Spleen (tissue), 11 donors: ENCODE data around the gene FREY1. TPM values are rescaled to one million over a fixed set of nuclear protein-coding genes. Genes with fewer than 3 reads are reported as not detected.
A peak's percentile ranks its signal among the peaks of the same experiment; 100 is the strongest.

Experiments
- DNase-seq: peaks from one replicate; pipeline ENCODE4 v3.0.0-alpha.2; 2020
- H3K27ac ChIP-seq, 8 donors: fragments of 200-600 bp; sonication (generic) in 7 of 8; 1 replicate in 4 of 8; 2 replicates in 4 of 8; pipeline versions ENCODE4 v1.5.0 to v1.8.0; 2016 to 2021; ENCODE audit warnings: inconsistent platforms in 4 of 8, mild to moderate bottlenecking in 4 of 8, moderate library complexity in 1 of 8
- H3K27me3 ChIP-seq, 7 donors: fragments of 200-600 bp; sonication (generic) in 6 of 7; replicated peaks in 1 of 7; 1 replicate in 4 of 7; 2 replicates in 3 of 7; pipeline versions ENCODE4 v1.5.0 to v1.8.0; 2016 to 2021; ENCODE audit warnings: inconsistent platforms in 3 of 7, mild to moderate bottlenecking in 1 of 7
- H3K36me3 ChIP-seq, 6 donors: fragments of 200-600 bp; sonication (generic) in 5 of 6; 1 replicate in 4 of 6; 2 replicates in 2 of 6; pipeline versions ENCODE4 v1.5.0 to v1.8.0; 2016 to 2021; ENCODE audit warnings: inconsistent platforms in 2 of 6
- H3K4me1 ChIP-seq, 6 donors: fragments of 200-600 bp; sonication (generic) in 5 of 6; 1 replicate in 3 of 6; 2 replicates in 3 of 6; pipeline versions ENCODE4 v1.5.0 to v1.8.0; 2016 to 2021; ENCODE audit warnings: inconsistent platforms in 3 of 6
- H3K4me3 ChIP-seq, 8 donors: fragments of 200-600 bp; sonication (generic) in 7 of 8; 1 replicate in 4 of 8; 2 replicates in 4 of 8; pipeline versions ENCODE4 v1.5.0 to v1.8.0; 2016 to 2021; ENCODE audit warnings: inconsistent platforms in 4 of 8, mild to moderate bottlenecking in 4 of 8, moderate library complexity in 2 of 8
- H3K9me3 ChIP-seq, 8 donors: fragments of 200-600 bp; sonication (generic) in 7 of 8; 1 replicate in 4 of 8; 2 replicates in 4 of 8; pipeline versions ENCODE4 v1.5.0 to v1.8.0; 2016 to 2021; ENCODE audit warnings: inconsistent platforms in 4 of 8
- CTCF ChIP-seq, 11 experiments: fragments of 200-600 bp in 7 of 11; fragments of 450-650 bp in 4 of 11; sonication (generic) in 4 of 11; IDR thresholded peaks in 8 of 11; conservative IDR thresholded peaks in 3 of 11; 1 replicate in 7 of 11; 2 replicates in 4 of 11; pipeline versions ENCODE4 v1.4.0 to v1.8.0; 2016 to 2021; ENCODE audit warnings: antibody characterized with exemption in 11 of 11, inconsistent platforms in 4 of 11, mild to moderate bottlenecking in 1 of 11
- POLR2A ChIP-seq, 3 donors: fragments of 450-650 bp; IDR thresholded peaks; one replicate each; pipeline ENCODE4 v1.5.1; 2017; ENCODE audit warnings: antibody characterized with exemption in 3 of 3, mild to moderate bottlenecking in 1 of 3
- POLR2AphosphoS5 ChIP-seq, 3 donors: sonication (generic); formaldehyde crosslinking; IDR thresholded peaks; one replicate each; pipeline ENCODE4 v1.5.1; 2017; ENCODE audit warnings: antibody characterized with exemption in 3 of 3
- WGBS, 5 donors: extraction: QIAGEN DNeasy Blood & Tissue Kit in 3 of 5; methylation state at CpG; one replicate each; pipeline versions ENCODE4 v1.1.5 to v1.1.7; 2013 to 2018; 5-methylcytosine and 5-hydroxymethylcytosine counted together
- intact Hi-C: fragments of 100-400 bp; cut with DNase I; formaldehyde crosslinking; loops from one replicate; pipeline ENCODE4 v1.15.0; 2023; ENCODE audit warnings: low total_unique reads
- polyA plus RNA-seq, 3 donors: library from polyadenylated mRNA; stranded (reverse); fragments of 200-250 nt; gene quantifications; one replicate each; pipeline ENCODE4 v1.2.1, GENCODE V29; 2013
- total RNA-seq, 7 donors: library from RNA; depleted of rRNA in 3 of 7; stranded (reverse); fragments of >200 nt in 3 of 7; fragmentation: NEBNext Ultra II Directional in 4 of 7; extraction: Animal tissue kit (Norgen Biotek cat#: 25700) in 4 of 7; gene quantifications; one replicate each; pipeline versions ENCODE4 v1.1.0 to v1.2.1, GENCODE V29; 2016 to 2021
- donor health status: healthy with polysubstance abuse.
- donor health status: DM: no; HTN: no; CAD: no; lungs with moderate emphysema.
- donor health status: DM: no; HTN: no; CAD: no.
- donor health status: Bipolar disorder and iron deficiency.
- donor health status: healthy.
- donor health status: DM: no; HTN: no; CAD: no.
- donor health status: DM: yes; HTN: yes; CAD: no.

FREY1 gene
- total and polyA plus RNA-seq, 10 donors: 0.13 to 2.0 (median 0.79) TPM; not detected in 2

GRCh38 chr11:45934580-45935318 is 27.7 kb upstream of the FREY1 start:
- TF ChIP-seq POLR2AphosphoS5 (IDR thresholded peaks at IDR 0.05): no peak
- TF ChIP-seq POLR2A (IDR thresholded peaks at IDR 0.05): no peak
- no peak for TF ChIP-seq CTCF (IDR thresholded peaks at IDR 0.05 in 8 of 11, conservative IDR thresholded peaks at IDR 0.05 in 3 of 11)
- no peaks in the 10 kb centered on the region for H3K9me3 ChIP-seq
- intact Hi-C loops: no loop called here
- H3K4me3 ChIP-seq: no peak overlapping the region
- 83 to 92% (median 86%) methylated on average over 12 of the region's 12 CpGs for WGBS, 5 donors
- H3K27ac ChIP-seq: peak overlapping the region in 3 of 8 donors; percentile 35 to 86 (median 80)
- peaks cover 3 to 98% (median 50%) of the 10 kb centered on the region in 6 donors for H3K36me3 ChIP-seq
- no peak for DNase-seq
- no peaks in the 10 kb centered on the region for H3K27me3 ChIP-seq
- peaks cover 15 to 94% (median 56%) of the 10 kb centered on the region in 6 donors for H3K4me1 ChIP-seq

GRCh38 chr11:45933846-45934579 is 26.9 kb upstream of the FREY1 start:
- intact Hi-C loops: no loop called here
- Histone ChIP-seq H3K4me3 (peak overlapping the region in 3 of 8 donors; percentile 30 to 60 (median 41)), H3K36me3 (peaks cover 3 to 91% (median 50%) of the 10 kb centered on the region in 6 donors), H3K27ac (peak overlapping the region in 5 of 8 donors; percentile 8 to 86 (median 37)), H3K27me3 (no peaks in the 10 kb centered on the region), H3K4me1 (peaks cover 17 to 94% (median 62%) of the 10 kb centered on the region in 6 donors), H3K9me3 (no peaks in the 10 kb centered on the region)
- no peak for TF ChIP-seq POLR2A (IDR thresholded peaks at IDR 0.05)
- TF ChIP-seq POLR2AphosphoS5 (IDR thresholded peaks at IDR 0.05): peak in 1 of 3 donors; percentile 31
- 87 to 92% (median 92%) methylated on average over 21 of the region's 21 CpGs for WGBS, 5 donors
- DNase-seq: peak; percentile 76

GRCh38 chr11:45933131-45933831 is 26.2 kb upstream of the FREY1 start:
- peak; percentile 86 for DNase-seq
- no peaks in the 10 kb centered on the region for H3K27me3 ChIP-seq
- no peaks in the 10 kb centered on the region for H3K9me3 ChIP-seq
- TF ChIP-seq CTCF (IDR thresholded peaks at IDR 0.05 in 8 of 11, conservative IDR thresholded peaks at IDR 0.05 in 3 of 11): no peak
- TF ChIP-seq POLR2A (IDR thresholded peaks at IDR 0.05): peak in 1 of 3 donors; percentile 6
- TF ChIP-seq POLR2AphosphoS5 (IDR thresholded peaks at IDR 0.05): peak; percentile 51 to 65 (median 65)
- peak overlapping the region in 6 of 8 donors; percentile 12 to 60 (median 28) for H3K4me3 ChIP-seq
- peaks cover 17 to 98% (median 66%) of the 10 kb centered on the region in 6 donors for H3K4me1 ChIP-seq
- intact Hi-C loops: no loop called here
- WGBS, 5 donors: 58 to 65% (median 63%) methylated on average over 15 of the region's 15 CpGs
- peak overlapping the region in 5 of 8 donors; percentile 27 to 86 (median 78) for H3K27ac ChIP-seq
- H3K36me3 ChIP-seq: peaks cover 3 to 83% (median 49%) of the 10 kb centered on the region in 6 donors

GRCh38 chr11:45932217-45932616 is 25.1 kb upstream of the FREY1 start:
- Histone ChIP-seq H3K4me3 (peak overlapping the region in 5 of 8 donors; percentile 21 to 60 (median 30)), H3K36me3 (peaks cover under 1 to 73% (median 38%) of the 10 kb centered on the region in 6 donors), H3K27me3 (no peaks in the 10 kb centered on the region), H3K27ac (peak overlapping the region in 4 of 8 donors; percentile 77 to 86 (median 79)), H3K9me3 (no peaks in the 10 kb centered on the region), H3K4me1 (peaks cover 17 to 98% (median 67%) of the 10 kb centered on the region in 6 donors)
- TF ChIP-seq POLR2AphosphoS5 (IDR thresholded peaks at IDR 0.05) (no peak), CTCF (IDR thresholded peaks at IDR 0.05 in 8 of 11, conservative IDR thresholded peaks at IDR 0.05 in 3 of 11) (no peak), POLR2A (IDR thresholded peaks at IDR 0.05) (no peak)
- WGBS, 5 donors: 76 to 91% (median 80%) methylated on average over 7 to 8 of the region's 8 CpGs
- intact Hi-C loops: no loop called here
- DNase-seq: no peak
